SK-N-MC (cell line): ENCODE measurements around the gene GNGT2.

Experiments
- EZH2 ChIP-seq: fragments of 200-600 bp; sonication (generic); IDR thresholded peaks from one replicate; pipeline ENCODE4 v1.6.1; 2017; ENCODE audit warnings: antibody characterized with exemption
- POLR2AphosphoS5 ChIP-seq: IDR thresholded peaks from 2 replicates; pipeline ENCODE4 v1.6.1; 2012; ENCODE audit warnings: mild to moderate bottlenecking, low read depth, low read length, borderline replicate concordance

DNA sequence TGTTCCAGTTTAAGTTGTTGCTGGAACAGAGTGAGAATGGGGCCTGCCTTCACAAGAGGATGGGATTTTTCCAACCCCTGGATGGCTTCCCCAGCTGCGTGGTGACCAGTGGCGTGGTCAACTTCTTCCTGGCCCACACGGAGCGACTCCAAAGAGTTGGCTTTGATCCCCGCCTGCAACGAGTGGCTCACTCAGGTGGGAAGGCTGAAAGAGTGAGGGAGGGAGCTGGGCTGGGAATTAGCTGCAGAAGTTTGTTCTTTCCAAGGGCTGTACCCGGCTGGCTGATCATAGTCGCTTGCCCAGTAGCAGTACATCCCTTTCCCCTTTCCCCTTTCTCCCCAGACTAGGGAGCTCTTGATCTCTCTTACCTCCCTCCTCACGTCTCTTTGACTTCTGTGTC, 41.7 kb downstream of the GNGT2 start:
- TF ChIP-seq POLR2AphosphoS5 (no peak), EZH2 (no peak)
